ENCODE data around the gene UCK1.

The UCK1 gene

GRCh38 chr9:131475111-131475955, 55.7 kb downstream of the UCK1 start:
- TF ChIP-seq, protein P1, sequence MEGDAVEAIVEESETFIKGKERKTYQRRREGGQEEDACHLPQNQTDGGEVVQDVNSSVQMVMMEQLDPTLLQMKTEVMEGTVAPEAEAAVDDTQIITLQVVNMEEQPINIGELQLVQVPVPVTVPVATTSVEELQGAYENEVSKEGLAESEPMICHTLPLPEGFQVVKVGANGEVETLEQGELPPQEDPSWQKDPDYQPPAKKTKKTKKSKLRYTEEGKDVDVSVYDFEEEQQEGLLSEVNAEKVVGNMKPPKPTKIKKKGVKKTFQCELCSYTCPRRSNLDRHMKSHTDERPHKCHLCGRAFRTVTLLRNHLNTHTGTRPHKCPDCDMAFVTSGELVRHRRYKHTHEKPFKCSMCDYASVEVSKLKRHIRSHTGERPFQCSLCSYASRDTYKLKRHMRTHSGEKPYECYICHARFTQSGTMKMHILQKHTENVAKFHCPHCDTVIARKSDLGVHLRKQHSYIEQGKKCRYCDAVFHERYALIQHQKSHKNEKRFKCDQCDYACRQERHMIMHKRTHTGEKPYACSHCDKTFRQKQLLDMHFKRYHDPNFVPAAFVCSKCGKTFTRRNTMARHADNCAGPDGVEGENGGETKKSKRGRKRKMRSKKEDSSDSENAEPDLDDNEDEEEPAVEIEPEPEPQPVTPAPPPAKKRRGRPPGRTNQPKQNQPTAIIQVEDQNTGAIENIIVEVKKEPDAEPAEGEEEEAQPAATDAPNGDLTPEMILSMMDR (IDR thresholded peaks at IDR 0.05; ENCODE audit: control insufficient read depth, extremely low read depth, insufficient read depth): no peak
- H3K4me3 ChIP-seq (ENCODE audit: low read depth, low read length): no peak overlapping the region
- no peak for DNase-seq (ENCODE audit: low read depth)

DNA sequence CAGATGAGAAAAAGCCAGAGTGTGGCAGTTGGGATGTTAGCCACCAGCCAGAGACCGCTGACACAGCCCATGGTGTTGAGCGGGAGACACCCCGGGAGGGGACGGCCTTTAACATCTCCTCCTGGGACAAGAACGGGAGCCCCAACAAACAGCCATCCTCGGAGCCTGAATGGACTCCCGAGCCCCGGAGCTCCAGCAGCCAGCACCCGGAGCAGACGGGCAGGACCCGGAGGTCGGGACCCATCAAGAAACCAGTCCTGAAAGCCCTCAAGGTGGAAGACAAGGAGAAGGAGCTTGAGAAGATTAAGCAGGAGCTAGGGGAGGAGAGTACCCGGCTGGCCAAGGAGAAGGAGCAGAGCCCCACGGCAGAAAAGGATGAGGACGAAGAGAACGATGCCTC, 56.4 kb downstream of the UCK1 start:
- no peak for DNase-seq (ENCODE audit: low read depth)
- TF ChIP-seq, protein P1 (IDR thresholded peaks at IDR 0.05; ENCODE audit: control insufficient read depth, extremely low read depth, insufficient read depth): no peak
- H3K4me3 ChIP-seq (ENCODE audit: low read depth, low read length): no peak overlapping the region

GRCh38 chr9:131473891-131474290, 57.2 kb downstream of the UCK1 start:
- TF ChIP-seq, protein P1 (IDR thresholded peaks at IDR 0.05; ENCODE audit: control insufficient read depth, extremely low read depth, insufficient read depth): no peak
- no peak overlapping the region for H3K4me3 ChIP-seq (ENCODE audit: low read depth, low read length)
- no peak for DNase-seq (ENCODE audit: low read depth)
